ENCODE data around the gene ICAM5. TPM values are rescaled to one million over a fixed set of nuclear protein-coding genes. Genes with fewer than 3 reads are reported as not detected.

The ICAM5 gene
- total RNA-seq, 1 experiment from 2014 or later, result 4.4 TPM

DNA sequence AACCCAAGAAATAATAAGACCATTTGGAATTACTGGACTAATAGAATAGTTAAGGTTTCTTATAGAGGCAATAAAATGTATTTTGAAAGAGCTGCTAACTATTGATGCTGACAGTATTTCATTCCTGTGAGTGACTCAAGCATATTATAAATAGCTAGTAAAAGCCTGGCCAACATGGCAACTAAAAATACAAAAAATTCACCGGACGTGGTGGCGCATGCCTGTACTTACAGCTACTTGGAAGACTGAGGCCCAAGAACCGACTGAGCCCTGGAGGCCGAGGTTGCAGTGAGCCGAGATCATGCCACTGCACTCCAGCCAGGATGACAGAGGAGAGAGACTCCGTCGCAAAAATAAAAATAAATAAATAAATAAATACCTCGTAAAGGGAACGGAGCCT is 55.0 kb downstream of the ICAM5 start:
- no peak for DNase-seq (ENCODE audit: low read depth)

Other genes with a start within 250 kb of the ICAM5 start
- 80.9 and 98.9 TPM in 2 replicates for gene SHFL, start 203.6 kb upstream of the ICAM5 start, total RNA-seq (2014; rRNA removed; shearing (Covaris generic))
- 0.25 TPM in 1 of 2 replicates, not detected in the other for gene ANGPTL6, start 187.3 kb upstream of the ICAM5 start, total RNA-seq (2014; rRNA removed; shearing (Covaris generic))
- 20.9 and 25.0 TPM in 2 replicates for gene PPAN, start 183.6 kb upstream of the ICAM5 start, total RNA-seq (2014; rRNA removed; shearing (Covaris generic))
- 0.96 and 6.5 TPM in 2 replicates for gene P2RY11, start 178.3 kb upstream of the ICAM5 start, total RNA-seq (2014; rRNA removed; shearing (Covaris generic))
- 261 and 266 TPM in 2 replicates for gene EIF3G, start 170.1 kb upstream of the ICAM5 start, total RNA-seq (2014; rRNA removed; shearing (Covaris generic))
- gene DNMT1, start 95.0 kb upstream of the ICAM5 start, total RNA-seq (2014; rRNA removed; shearing (Covaris generic)), result 199 and 263 TPM in 2 replicates
- 7.1 and 8.3 TPM in 2 replicates for gene S1PR2, start 58.6 kb upstream of the ICAM5 start, total RNA-seq (2014; rRNA removed; shearing (Covaris generic))
- gene MRPL4, start 37.7 kb upstream of the ICAM5 start, total RNA-seq (2014; rRNA removed; shearing (Covaris generic)), result 53.8 and 96.4 TPM in 2 replicates
- gene ICAM1, start 18.8 kb upstream of the ICAM5 start, total RNA-seq (2014; rRNA removed; shearing (Covaris generic)), result 68.8 and 88.4 TPM in 2 replicates
- not detected in 2 replicates for gene ICAM4, start 3.0 kb upstream of the ICAM5 start, total RNA-seq (2014; rRNA removed; shearing (Covaris generic))
- gene ZGLP1, start 19.9 kb downstream of the ICAM5 start, total RNA-seq (2014; rRNA removed; shearing (Covaris generic)), result 0.94 TPM in 1 of 2 replicates, not detected in the other
- 26.7 and 37.9 TPM in 2 replicates for gene FDX2, start 26.1 kb downstream of the ICAM5 start, total RNA-seq (2014; rRNA removed; shearing (Covaris generic))
- 14.3 and 33.5 TPM in 2 replicates for gene RAVER1, start 43.6 kb downstream of the ICAM5 start, total RNA-seq (2014; rRNA removed; shearing (Covaris generic))
- not detected in 2 replicates for gene ICAM3, start 49.7 kb downstream of the ICAM5 start, total RNA-seq (2014; rRNA removed; shearing (Covaris generic))
- gene TYK2, start 90.6 kb downstream of the ICAM5 start, total RNA-seq (2014; rRNA removed; shearing (Covaris generic)), result 88.7 and 89.3 TPM in 2 replicates
- gene CDC37, start 113.6 kb downstream of the ICAM5 start, total RNA-seq (2014; rRNA removed; shearing (Covaris generic)), result 109 and 233 TPM in 2 replicates
- 0.81 and 2.3 TPM in 2 replicates for gene PDE4A, start 130.6 kb downstream of the ICAM5 start, total RNA-seq (2014; rRNA removed; shearing (Covaris generic))
- gene KEAP1, start 213.4 kb downstream of the ICAM5 start, total RNA-seq (2014; rRNA removed; shearing (Covaris generic)), result 39.8 and 75.4 TPM in 2 replicates
- gene S1PR5, start 227.5 kb downstream of the ICAM5 start, total RNA-seq (2014; rRNA removed; shearing (Covaris generic)), result 10.3 and 11.9 TPM in 2 replicates